Muscle of back (tissue), 13 donors: ENCODE data around the gene KCNE2. TPM values are rescaled to one million over a fixed set of nuclear protein-coding genes. Genes with fewer than 3 reads are reported as not detected.

ENCODE experiments used
- DNase-seq, 3 donors: peaks; one replicate each; pipeline versions ENCODE4 v3.0.0 to v3.0.0-alpha.2; 2013
- long read RNA-seq, 9 donors: transcript quantifications; one replicate each; lab custom pipeline, GENCODE V29; 2026
- polyA plus RNA-seq, 10 donors: library from polyadenylated mRNA; unstranded; fragments of 120-200 nt; gene quantifications; one replicate each; pipeline ENCODE4 v1.2.1, GENCODE V29; 2013; ENCODE audit not compliant: insufficient read length in 10 of 10

KCNE2 gene
- 1 to 10 TPM in 1 of 10 donors, under 1 TPM in 9; 0.22 to 1.1 (median 0.54) TPM for polyA plus RNA-seq
- long read RNA-seq, donor 1 = 0 reads
- long read RNA-seq, donor 2 = 0 reads
- long read RNA-seq, donor 3 = 0 reads
- long read RNA-seq, donor 4 = 0 reads
- long read RNA-seq, donor 5 = 0 reads
- long read RNA-seq, donor 6 = 0 reads
- long read RNA-seq, donor 7 = 0 reads
- long read RNA-seq, donor 8 = 0 reads
- long read RNA-seq, donor 9 = 0 reads

GRCh38 chr21:34363733-34364132, at the start of gene KCNE2:
Gene KCNE2 (plus strand): TSS chr21:34364006. CDS start chr21:34370479, 6,473 bp downstream.
- DNase-seq = no peak

- DNase-seq = no peak
Measured at GRCh38 chr21:34319585-34319984, 44.2 kb upstream of the KCNE2 start.

GRCh38 chr21:34320011-34320410, 43.8 kb upstream of the KCNE2 start:
- DNase-seq = no peak

- no peak for DNase-seq
Measured at GRCh38 chr21:34330055-34330454, 33.8 kb upstream of the KCNE2 start.

- no peak for DNase-seq
Measured at GRCh38 chr21:34331726-34332125, 32.1 kb upstream of the KCNE2 start.

- no peak for DNase-seq
Measured at GRCh38 chr21:34332347-34332746, 31.5 kb upstream of the KCNE2 start.

GRCh38 chr21:34333121-34333739, 30.6 kb upstream of the KCNE2 start:
- DNase-seq = peak in 1 of 3 donors; percentile 23

GRCh38 chr21:34335316-34335715, 28.5 kb upstream of the KCNE2 start:
- peak in 1 of 3 donors; percentile 18 for DNase-seq

- peak in 1 of 3 donors; percentile 26 for DNase-seq
Measured at GRCh38 chr21:34336245-34336644, 27.6 kb upstream of the KCNE2 start.

- DNase-seq = no peak
Measured at GRCh38 chr21:34336756-34337391, 26.9 kb upstream of the KCNE2 start.

- no peak for DNase-seq
Measured at GRCh38 chr21:34337741-34338140, 26.1 kb upstream of the KCNE2 start.

GRCh38 chr21:34338226-34338625, 25.6 kb upstream of the KCNE2 start:
- no peak for DNase-seq

- DNase-seq = no peak
Measured at GRCh38 chr21:34340061-34340460, 23.7 kb upstream of the KCNE2 start.

- DNase-seq = no peak
Measured at GRCh38 chr21:34342476-34342875, 21.3 kb upstream of the KCNE2 start.

GRCh38 chr21:34343347-34343746, 20.5 kb upstream of the KCNE2 start:
- DNase-seq = no peak

- DNase-seq = peak; percentile 10 to 45 (median 42)
Measured at GRCh38 chr21:34343838-34344381, 19.9 kb upstream of the KCNE2 start.

GRCh38 chr21:34344584-34344983, 19.2 kb upstream of the KCNE2 start:
- no peak for DNase-seq

- peak in 1 of 3 donors; percentile 13 for DNase-seq
Measured at GRCh38 chr21:34345091-34345871, 18.5 kb upstream of the KCNE2 start.

GRCh38 chr21:34345892-34346291, 17.9 kb upstream of the KCNE2 start:
- no peak for DNase-seq

- DNase-seq = no peak
Measured at GRCh38 chr21:34348890-34349519, 14.8 kb upstream of the KCNE2 start.

- peak; percentile 32 to 68 (median 56) for DNase-seq
Measured at GRCh38 chr21:34351786-34352241, 12.0 kb upstream of the KCNE2 start.
